ENCODE results near the gene HOXB3.

Gene HOXB3

DNA sequence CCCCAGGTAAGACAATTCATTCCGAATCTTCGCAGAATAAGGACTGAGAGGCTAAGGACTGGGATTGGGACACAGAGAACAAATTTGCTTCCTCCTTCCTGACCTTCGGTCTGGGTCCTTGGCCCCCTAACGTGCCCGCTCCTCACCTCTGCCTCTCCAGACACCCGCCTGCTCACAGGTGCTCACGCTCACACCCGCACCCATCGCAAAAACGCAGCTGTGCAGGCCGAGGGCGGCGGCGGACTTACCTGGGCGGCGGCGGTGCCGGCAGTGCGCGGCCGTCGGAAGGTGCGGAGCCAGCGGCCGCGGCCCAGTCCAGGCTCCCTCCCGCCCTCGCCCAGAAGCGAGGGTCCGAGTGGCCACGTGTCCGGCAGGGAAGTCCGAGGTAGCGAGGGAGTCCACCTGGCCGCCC is 43.2 kb upstream of the HOXB3 start:
- no peak for TF ChIP-seq CTCF (conservative IDR thresholded peaks at IDR 0.05; ENCODE audit: control insufficient read depth, insufficient read depth, low read depth, low read length)
- DNase-seq (ENCODE audit: low read depth): no peak
- no peak overlapping the region for H3K4me3 ChIP-seq (ENCODE audit: control insufficient read depth, low read depth, low read length)

DNA sequence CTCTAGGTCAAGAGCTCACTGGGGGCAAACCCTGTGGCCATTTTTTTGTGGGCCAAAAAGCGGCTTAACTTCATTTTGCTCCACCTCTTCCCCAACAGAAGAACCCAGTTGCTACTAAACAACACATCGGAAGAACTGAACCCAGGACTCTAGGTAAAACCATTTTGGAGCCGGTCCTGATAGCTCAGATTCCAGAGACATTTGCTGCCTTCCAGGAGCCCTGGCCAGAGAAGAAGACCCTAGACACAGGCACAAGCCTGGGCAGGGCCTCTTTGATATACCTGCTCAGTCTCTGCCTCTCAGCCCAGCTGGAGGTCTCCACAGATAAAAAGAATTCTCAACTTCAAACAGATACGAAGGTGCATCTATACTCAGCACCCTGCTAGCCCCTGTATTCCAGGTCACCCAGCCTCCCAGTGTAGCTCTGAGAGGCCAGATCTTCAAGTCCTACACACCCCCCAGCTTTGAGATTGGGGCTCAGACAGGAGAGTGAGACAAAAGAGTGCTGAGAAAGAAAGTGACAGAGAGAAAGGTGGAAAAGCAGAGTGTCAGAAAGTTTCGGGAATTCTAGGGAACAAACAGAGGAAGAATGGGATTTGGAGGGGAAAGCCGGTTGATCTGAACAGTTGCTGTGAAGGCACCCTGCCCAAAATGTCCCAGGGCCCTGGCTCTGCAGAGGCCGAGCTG is 42.7 kb upstream of the HOXB3 start:
- no peak for TF ChIP-seq CTCF (conservative IDR thresholded peaks at IDR 0.05; ENCODE audit: control insufficient read depth, insufficient read depth, low read depth, low read length)
- DNase-seq (ENCODE audit: low read depth): no peak
- H3K4me3 ChIP-seq (ENCODE audit: control insufficient read depth, low read depth, low read length): no peak overlapping the region

DNA sequence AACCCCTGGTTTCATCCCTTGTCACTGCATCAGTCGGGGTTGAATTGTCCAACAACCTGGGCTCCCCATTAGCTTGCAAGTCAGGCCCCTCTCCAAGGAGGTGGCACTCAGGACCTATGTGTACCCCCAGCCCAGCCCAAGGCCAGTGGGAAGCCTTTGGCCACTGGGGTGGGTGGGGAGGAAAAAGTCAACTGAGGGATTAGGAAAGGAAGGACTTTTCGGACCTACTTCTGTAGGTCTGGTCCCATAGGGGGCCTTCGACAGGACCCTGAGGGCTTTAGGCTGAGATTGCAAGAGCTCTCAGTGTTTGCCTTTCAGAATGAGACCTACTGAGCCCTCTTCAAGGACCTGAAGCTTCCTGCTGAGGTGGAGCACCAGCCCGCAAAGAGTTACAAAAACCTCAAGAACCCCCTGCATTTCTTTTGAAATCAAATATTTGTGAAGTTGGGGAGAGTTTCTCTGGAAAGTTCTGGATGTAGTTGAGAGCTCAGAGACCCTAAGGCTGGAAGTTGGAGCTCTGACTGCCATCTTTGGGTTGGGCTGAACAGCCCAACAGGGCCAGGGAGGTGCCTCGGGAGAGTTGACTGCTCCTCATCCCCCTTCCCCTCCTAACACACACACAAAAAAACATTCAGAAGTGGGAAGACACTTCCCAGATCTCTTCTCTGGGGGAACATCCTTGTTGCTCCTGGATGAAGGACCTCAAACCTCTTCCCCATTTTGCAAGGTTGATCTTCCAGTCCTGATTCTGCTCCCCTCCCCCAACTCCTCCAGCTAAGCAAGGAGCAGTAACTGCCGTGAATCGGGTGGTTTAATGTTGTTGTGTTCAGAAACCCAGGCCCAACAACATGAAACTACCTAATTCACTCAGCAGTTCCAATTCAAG is 41.9 kb upstream of the HOXB3 start:
- no peak overlapping the region for H3K4me3 ChIP-seq (ENCODE audit: control insufficient read depth, low read depth, low read length)
- no peak for TF ChIP-seq CTCF (conservative IDR thresholded peaks at IDR 0.05; ENCODE audit: control insufficient read depth, insufficient read depth, low read depth, low read length)
- DNase-seq (ENCODE audit: low read depth): no peak

DNA sequence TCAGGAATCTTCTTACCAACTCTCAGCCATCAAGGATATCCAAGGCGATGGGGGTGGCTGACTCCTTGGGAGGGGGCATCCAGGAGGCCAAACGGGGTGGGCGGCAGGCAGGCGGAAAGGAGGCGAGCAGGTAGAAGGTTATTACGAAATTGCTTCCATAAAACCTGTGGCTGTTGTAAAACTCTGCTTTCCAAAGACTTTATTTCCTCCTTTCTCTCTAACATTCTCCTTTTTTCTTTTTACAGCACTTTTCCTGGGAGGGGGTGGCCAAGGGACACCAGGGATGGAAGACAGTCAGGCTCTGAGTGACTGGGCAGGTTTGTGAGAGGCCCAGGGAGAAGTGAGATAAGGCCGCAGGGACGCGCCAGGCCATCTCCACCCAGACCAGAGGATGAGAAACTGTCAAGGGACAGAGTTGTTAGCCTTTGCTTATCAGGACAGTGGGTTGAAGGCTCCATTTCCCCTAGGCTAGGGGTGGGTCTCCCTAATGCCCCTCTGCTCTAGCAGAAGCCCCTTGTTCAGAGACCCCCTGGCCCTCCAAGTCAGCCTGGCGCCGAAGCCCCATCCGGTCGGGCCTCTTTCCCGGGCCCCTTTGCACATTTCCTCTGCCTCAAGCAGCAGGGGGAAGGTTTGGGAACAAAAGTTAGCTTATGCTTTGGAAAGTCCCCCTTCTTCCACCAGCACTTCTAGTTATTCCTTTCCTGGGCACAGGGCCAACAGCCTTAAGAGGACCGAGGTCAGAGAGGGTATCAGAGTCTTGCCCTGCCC is 41.1 kb upstream of the HOXB3 start:
- no peak overlapping the region for H3K4me3 ChIP-seq (ENCODE audit: control insufficient read depth, low read depth, low read length)
- no peak for TF ChIP-seq CTCF (conservative IDR thresholded peaks at IDR 0.05; ENCODE audit: control insufficient read depth, insufficient read depth, low read depth, low read length)
- no peak for DNase-seq (ENCODE audit: low read depth)

DNA sequence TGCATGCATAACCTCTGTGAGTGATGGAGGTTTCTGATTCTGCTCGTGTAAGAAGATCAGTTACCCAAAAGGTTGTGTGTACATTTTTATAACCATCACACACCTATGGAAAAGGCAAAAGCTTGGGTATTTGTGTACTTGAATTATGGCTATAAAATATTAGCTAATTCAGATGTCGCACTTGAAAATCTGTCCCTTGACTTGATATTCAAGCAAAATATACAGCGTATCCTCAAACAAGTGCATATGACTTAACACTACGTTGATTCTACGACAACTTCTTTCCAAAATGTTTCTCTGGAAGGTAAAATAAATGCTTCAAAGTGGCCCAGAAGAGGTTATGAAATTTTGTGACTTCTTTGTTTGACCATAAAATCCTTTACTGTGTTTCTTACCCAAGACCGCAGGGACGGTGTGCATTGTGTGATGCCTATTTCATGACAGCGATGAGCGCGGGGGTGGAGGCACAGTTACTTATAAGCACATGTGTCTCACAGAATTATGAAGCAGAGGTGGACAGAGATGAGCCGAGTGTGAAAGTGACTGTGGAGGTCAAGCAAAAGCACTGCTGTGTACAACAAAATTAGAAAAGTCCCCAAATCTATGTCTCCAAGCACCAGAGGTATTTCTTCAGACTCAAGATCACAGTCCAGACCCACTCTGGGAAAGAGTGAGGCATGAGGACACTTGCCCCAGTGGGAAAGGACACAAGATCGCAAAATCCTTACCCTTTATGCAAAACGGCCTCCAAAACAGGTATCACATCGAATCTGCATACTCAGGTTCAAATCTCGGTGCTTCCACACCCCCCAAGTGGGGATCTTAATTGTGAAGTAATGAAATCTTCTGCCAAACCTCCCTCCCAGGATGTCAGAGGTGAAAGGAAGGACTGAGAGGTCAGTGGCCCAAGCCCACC is 40.2 kb upstream of the HOXB3 start:
- TF ChIP-seq CTCF (conservative IDR thresholded peaks at IDR 0.05; ENCODE audit: control insufficient read depth, insufficient read depth, low read depth, low read length): no peak
- no peak overlapping the region for H3K4me3 ChIP-seq (ENCODE audit: control insufficient read depth, low read depth, low read length)
- no peak for DNase-seq (ENCODE audit: low read depth)

DNA sequence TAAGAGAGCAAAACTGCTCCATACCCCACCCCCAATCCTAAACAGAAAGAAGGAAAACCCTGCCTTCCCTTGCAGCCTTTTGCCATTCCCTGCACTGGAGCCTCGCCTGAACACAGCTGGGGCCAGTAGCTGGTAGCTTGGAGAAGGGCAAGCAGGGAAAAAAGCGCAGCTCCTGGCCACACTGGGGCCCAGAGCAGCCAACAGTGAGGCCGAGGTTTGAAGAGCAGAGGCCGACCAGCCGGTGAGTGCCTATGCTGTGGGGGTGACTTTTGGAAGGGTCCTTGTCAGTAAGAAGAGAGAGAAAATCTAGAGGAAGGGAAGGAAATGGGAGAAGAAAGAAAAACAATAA is 39.3 kb upstream of the HOXB3 start:
- no peak overlapping the region for H3K4me3 ChIP-seq (ENCODE audit: control insufficient read depth, low read depth, low read length)
- TF ChIP-seq CTCF (conservative IDR thresholded peaks at IDR 0.05; ENCODE audit: control insufficient read depth, insufficient read depth, low read depth, low read length): no peak
- no peak for DNase-seq (ENCODE audit: low read depth)
